Muscle layer of colon (tissue), 2 donors: Measurements from ENCODE around the gene SERINC5.
A peak's percentile ranks its signal among the peaks of the same experiment; 100 is the strongest.
"Not testable (repeated sequence)": the region's sequence is repeated elsewhere in the genome, so short reads cannot be mapped to it uniquely, and the experiment has no call there.

Experiments
- H3K27ac ChIP-seq: one replicate; pipeline ENCODE4 v1.7.0; 2013; ENCODE audit warnings: low read depth, mild to moderate bottlenecking, low read length, moderate library complexity
- H3K27me3 ChIP-seq, 2 donors: one replicate each; pipeline ENCODE4 v1.7.0; 2013; ENCODE audit warnings: low read length in 2 of 2, mild to moderate bottlenecking in 2 of 2; ENCODE audit not compliant: insufficient read depth in 2 of 2, control insufficient read depth in 1 of 2
- H3K36me3 ChIP-seq: one replicate; pipeline ENCODE4 v1.7.0; 2013; ENCODE audit warnings: mild to moderate bottlenecking, low read length; ENCODE audit not compliant: insufficient read depth
- H3K4me1 ChIP-seq: one replicate; pipeline ENCODE4 v1.7.0; 2013; ENCODE audit warnings: mild to moderate bottlenecking, low read length; ENCODE audit not compliant: insufficient read depth
- H3K4me3 ChIP-seq, 2 donors: one replicate each; pipeline ENCODE4 v1.7.0; 2013; ENCODE audit warnings: low read length in 2 of 2, low read depth in 1 of 2, mild to moderate bottlenecking in 1 of 2, moderate library complexity in 1 of 2
- H3K9ac ChIP-seq: one replicate; pipeline ENCODE4 v1.7.0; 2013; ENCODE audit warnings: low read length
- H3K9me3 ChIP-seq: one replicate; pipeline ENCODE4 v1.7.0; 2013; ENCODE audit warnings: mild to moderate bottlenecking, low read length
- donor health status: abdominal sarcoma.
- donor health status: Adenocarcinoma of cecum.

The SERINC5 gene

GRCh38 chr5:80192507-80193241, 63.2 kb downstream of the SERINC5 start:
- no peak overlapping the region for H3K4me3 ChIP-seq
- peak overlapping the region; percentile 9 for H3K27ac ChIP-seq
- H3K9ac ChIP-seq, result no peak overlapping the region

GRCh38 chr5:80191991-80192398, 63.9 kb downstream of the SERINC5 start:
- no peaks in the 10 kb centered on the region for H3K27me3 ChIP-seq
- H3K27ac ChIP-seq, result peak overlapping the region; percentile 12
- H3K4me1 ChIP-seq, result peaks cover 37% of the 10 kb centered on the region
- H3K4me3 ChIP-seq, result no peak overlapping the region
- H3K9ac ChIP-seq, result no peak overlapping the region
- H3K9me3 ChIP-seq, result no peaks in the 10 kb centered on the region
- H3K36me3 ChIP-seq, result no peaks in the 10 kb centered on the region

More at GRCh38 chr5:80192507-80193241, 63.2 kb downstream of the SERINC5 start:
- H3K4me1 ChIP-seq, result peaks cover 37% of the 10 kb centered on the region
- no peaks in the 10 kb centered on the region for H3K27me3 ChIP-seq
- H3K36me3 ChIP-seq, result no peaks in the 10 kb centered on the region
- H3K9me3 ChIP-seq, result no peaks in the 10 kb centered on the region

- H3K4me1 ChIP-seq, result peaks cover 37% of the 10 kb centered on the region
Measured at GRCh38 chr5:80191397-80191796, 64.5 kb downstream of the SERINC5 start.

GRCh38 chr5:80190960-80191359, 64.9 kb downstream of the SERINC5 start:
- H3K9ac ChIP-seq, result no peak overlapping the region
- H3K27ac ChIP-seq, result no peak overlapping the region
- no peaks in the 10 kb centered on the region for H3K9me3 ChIP-seq
- no peaks in the 10 kb centered on the region for H3K36me3 ChIP-seq
- H3K4me3 ChIP-seq, result no peak overlapping the region
- H3K27me3 ChIP-seq, result no peaks in the 10 kb centered on the region
- peaks cover 36% of the 10 kb centered on the region for H3K4me1 ChIP-seq

More at GRCh38 chr5:80191397-80191796, 64.5 kb downstream of the SERINC5 start:
- Histone ChIP-seq H3K9ac (no peak overlapping the region), H3K36me3 (no peaks in the 10 kb centered on the region), H3K9me3 (no peaks in the 10 kb centered on the region), H3K4me3 (no peak overlapping the region), H3K27me3 (no peaks in the 10 kb centered on the region), H3K27ac (peak overlapping the region; percentile 12)

- Histone ChIP-seq H3K9ac (no peak overlapping the region), H3K27me3 (no peaks in the 10 kb centered on the region), H3K36me3 (no peaks in the 10 kb centered on the region), H3K27ac (no peak overlapping the region), H3K4me1 (peaks cover 30% of the 10 kb centered on the region), H3K9me3 (no peaks in the 10 kb centered on the region), H3K4me3 (no peak overlapping the region)
Measured at GRCh38 chr5:80189701-80190100, 66.1 kb downstream of the SERINC5 start.

GRCh38 chr5:80189201-80189600, 66.6 kb downstream of the SERINC5 start:
- no peak overlapping the region for H3K27ac ChIP-seq
- no peaks in the 10 kb centered on the region for H3K9me3 ChIP-seq

GRCh38 chr5:80187421-80188090, 68.3 kb downstream of the SERINC5 start:
- H3K36me3 ChIP-seq, result no peaks in the 10 kb centered on the region
- H3K9me3 ChIP-seq, result no peaks in the 10 kb centered on the region
- H3K4me3 ChIP-seq, result no peak overlapping the region
- H3K27ac ChIP-seq, result no peak overlapping the region
- H3K4me1 ChIP-seq, result peaks cover 15% of the 10 kb centered on the region
- no peaks in the 10 kb centered on the region for H3K27me3 ChIP-seq
- no peak overlapping the region for H3K9ac ChIP-seq

More at GRCh38 chr5:80189201-80189600, 66.6 kb downstream of the SERINC5 start:
- no peaks in the 10 kb centered on the region for H3K36me3 ChIP-seq
- no peak overlapping the region for H3K4me3 ChIP-seq
- no peak overlapping the region for H3K9ac ChIP-seq
- peaks cover 27% of the 10 kb centered on the region for H3K4me1 ChIP-seq
- no peaks in the 10 kb centered on the region for H3K27me3 ChIP-seq

- H3K9me3 ChIP-seq, H3K27ac ChIP-seq, H3K9ac ChIP-seq, H3K4me1 ChIP-seq, H3K36me3 ChIP-seq, H3K27me3 ChIP-seq, H3K4me3 ChIP-seq: not testable (repeated sequence)
Measured at GRCh38 chr5:80185535-80185934, 70.3 kb downstream of the SERINC5 start.

- Histone ChIP-seq H3K27ac (no peak overlapping the region), H3K4me1 (peaks cover 9% of the 10 kb centered on the region)
Measured at GRCh38 chr5:80185095-80185494, 70.8 kb downstream of the SERINC5 start.

GRCh38 chr5:80184235-80185023, 71.4 kb downstream of the SERINC5 start:
- Histone ChIP-seq H3K4me1 (peaks cover 9% of the 10 kb centered on the region), H3K36me3 (no peaks in the 10 kb centered on the region), H3K9me3 (no peaks in the 10 kb centered on the region), H3K4me3 (no peak overlapping the region), H3K27ac (no peak overlapping the region), H3K27me3 (no peaks in the 10 kb centered on the region), H3K9ac (no peak overlapping the region)

More at GRCh38 chr5:80185095-80185494, 70.8 kb downstream of the SERINC5 start:
- Histone ChIP-seq H3K27me3 (no peaks in the 10 kb centered on the region), H3K36me3 (no peaks in the 10 kb centered on the region), H3K9me3 (no peaks in the 10 kb centered on the region), H3K9ac (no peak overlapping the region), H3K4me3 (no peak overlapping the region)

- not testable (repeated sequence) for H3K36me3 ChIP-seq, H3K27ac ChIP-seq, H3K4me1 ChIP-seq, H3K27me3 ChIP-seq, H3K9ac ChIP-seq, H3K4me3 ChIP-seq, H3K9me3 ChIP-seq
Measured at GRCh38 chr5:80183728-80184234, 72.1 kb downstream of the SERINC5 start.
